RWPE2 (cell line): ENCODE results near the gene SLC45A1.

Source experiments
- ATAC-seq: fragments of 200-7000 bp; cut with Tn5 transposase; 3 replicates; pipeline ENCODE4 v1.9.1; 2021; ENCODE audit warnings: low read depth
- DNase-seq: peaks from one replicate; pipeline ENCODE4 v3.0.0-alpha.2; 2020; ENCODE audit warnings: low spot score
- H3K27ac ChIP-seq: fragments of 450-650 bp; 2 replicates; pipeline ENCODE4 v1.5.1; 2017; ENCODE audit warnings: mild to moderate bottlenecking; ENCODE audit not compliant: poor library complexity, severe bottlenecking
- H3K27me3 ChIP-seq: fragments of 250-450 bp; sonication (Bioruptor Pico); 2 replicates; pipeline ENCODE4 v1.5.1; 2021; ENCODE audit warnings: mild to moderate bottlenecking, moderate library complexity; ENCODE audit not compliant: insufficient read depth, poor library complexity, severe bottlenecking
- H3K36me3 ChIP-seq: fragments of 250-450 bp; sonication (Bioruptor Pico); 2 replicates; pipeline ENCODE4 v1.5.1; 2020; ENCODE audit warnings: low read depth, mild to moderate bottlenecking, moderate library complexity
- H3K4me1 ChIP-seq: fragments of 250-450 bp; sonication (Bioruptor Pico); 2 replicates; pipeline ENCODE4 v1.5.1; 2021; ENCODE audit warnings: mild to moderate bottlenecking, moderate library complexity; ENCODE audit not compliant: insufficient read depth, poor library complexity, severe bottlenecking
- H3K4me3 ChIP-seq: fragments of 250-450 bp; sonication (Bioruptor Pico); 2 replicates; pipeline ENCODE4 v1.5.1; 2021; ENCODE audit warnings: mild to moderate bottlenecking, moderate library complexity; ENCODE audit not compliant: severe bottlenecking
- H3K9me3 ChIP-seq: fragments of 250-450 bp; sonication (Bioruptor Pico); 2 replicates; pipeline ENCODE4 v1.5.1; 2021; ENCODE audit warnings: mild to moderate bottlenecking, moderate library complexity; ENCODE audit not compliant: severe bottlenecking
- TF ChIP-seq, protein P1 (sequence below): fragments of 450-650 bp; IDR thresholded peaks from one replicate; pipeline ENCODE4 v1.5.1; 2017; ENCODE audit warnings: mild to moderate bottlenecking, moderate library complexity; ENCODE audit not compliant: poor library complexity, severe bottlenecking

The SLC45A1 gene

DNA sequence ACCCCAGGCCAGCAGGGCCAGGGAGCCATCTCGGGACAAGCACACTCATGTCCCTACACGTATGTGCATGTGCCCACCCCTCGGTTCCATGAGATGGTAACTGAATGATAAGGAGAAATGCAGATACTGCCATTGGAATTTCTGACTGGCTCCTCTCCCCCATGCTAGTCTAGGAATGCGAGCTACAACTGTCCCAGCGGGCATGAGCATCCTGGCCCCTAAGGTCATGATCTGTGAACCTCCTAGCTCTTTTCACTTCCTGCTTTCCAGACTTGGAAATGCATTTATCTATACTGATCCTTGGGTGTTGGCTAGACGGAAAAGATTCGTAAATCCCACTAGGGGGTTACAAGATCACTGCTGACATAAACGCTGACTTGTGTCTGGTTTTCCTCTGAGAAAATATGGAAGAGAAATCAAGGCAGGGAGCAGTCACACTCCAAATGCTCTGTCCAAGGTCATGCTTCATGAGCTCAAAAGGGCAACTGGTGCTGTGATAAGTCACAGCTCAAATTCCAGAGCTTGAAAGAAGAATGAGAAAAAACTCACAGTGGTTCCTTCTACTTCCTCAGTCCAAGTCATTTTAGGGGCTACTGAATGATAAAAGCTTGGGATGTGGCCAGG, 49.8 kb downstream of the SLC45A1 start:
- ATAC-seq (no peak), DNase-seq (no peak)
- H3K27me3 ChIP-seq = no peaks in the 10 kb centered on the region
- peaks cover 18% of the 10 kb centered on the region; the same call in 1 of the 2 replicates for H3K36me3 ChIP-seq
- no peaks in the 10 kb centered on the region for H3K9me3 ChIP-seq
- TF ChIP-seq, protein P1, sequence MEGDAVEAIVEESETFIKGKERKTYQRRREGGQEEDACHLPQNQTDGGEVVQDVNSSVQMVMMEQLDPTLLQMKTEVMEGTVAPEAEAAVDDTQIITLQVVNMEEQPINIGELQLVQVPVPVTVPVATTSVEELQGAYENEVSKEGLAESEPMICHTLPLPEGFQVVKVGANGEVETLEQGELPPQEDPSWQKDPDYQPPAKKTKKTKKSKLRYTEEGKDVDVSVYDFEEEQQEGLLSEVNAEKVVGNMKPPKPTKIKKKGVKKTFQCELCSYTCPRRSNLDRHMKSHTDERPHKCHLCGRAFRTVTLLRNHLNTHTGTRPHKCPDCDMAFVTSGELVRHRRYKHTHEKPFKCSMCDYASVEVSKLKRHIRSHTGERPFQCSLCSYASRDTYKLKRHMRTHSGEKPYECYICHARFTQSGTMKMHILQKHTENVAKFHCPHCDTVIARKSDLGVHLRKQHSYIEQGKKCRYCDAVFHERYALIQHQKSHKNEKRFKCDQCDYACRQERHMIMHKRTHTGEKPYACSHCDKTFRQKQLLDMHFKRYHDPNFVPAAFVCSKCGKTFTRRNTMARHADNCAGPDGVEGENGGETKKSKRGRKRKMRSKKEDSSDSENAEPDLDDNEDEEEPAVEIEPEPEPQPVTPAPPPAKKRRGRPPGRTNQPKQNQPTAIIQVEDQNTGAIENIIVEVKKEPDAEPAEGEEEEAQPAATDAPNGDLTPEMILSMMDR = no peak
- no peak overlapping the region for H3K27ac ChIP-seq
- H3K4me1 ChIP-seq = no peaks in the 10 kb centered on the region
- no peak overlapping the region for H3K4me3 ChIP-seq

DNA sequence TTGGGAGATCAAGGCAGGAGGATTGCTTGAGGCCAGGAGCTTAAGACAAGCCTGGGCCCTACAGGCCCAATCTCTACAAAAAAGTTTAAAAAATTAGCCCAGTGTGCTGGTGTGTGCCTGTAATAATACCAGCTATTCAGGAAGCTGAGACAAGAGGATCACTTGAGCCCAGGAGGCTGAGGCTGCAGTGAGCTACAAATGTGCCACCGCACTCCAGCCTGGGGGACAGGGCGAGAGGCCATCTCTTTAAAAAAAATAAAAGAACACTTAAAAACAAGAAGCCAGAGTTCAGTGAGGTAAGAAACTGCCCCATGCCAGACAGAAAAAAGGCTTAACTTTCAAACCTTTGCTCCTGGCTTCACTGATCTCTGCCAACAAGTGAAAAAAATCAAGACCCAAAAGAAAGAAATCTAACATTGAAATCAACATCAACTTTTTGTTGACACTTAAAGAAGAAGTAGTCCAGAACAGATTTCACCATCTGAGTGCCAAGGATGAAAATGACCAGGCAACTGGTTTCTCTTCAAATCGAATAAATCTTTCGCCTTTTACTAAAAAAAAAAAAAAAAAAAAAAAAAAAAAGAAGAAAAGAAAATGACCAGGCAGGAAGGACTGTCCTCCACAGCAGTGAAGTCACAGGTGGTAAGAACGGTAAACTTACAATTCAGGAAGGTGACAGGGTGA, 51.2 kb downstream of the SLC45A1 start:
- DNase-seq = no peak

DNA sequence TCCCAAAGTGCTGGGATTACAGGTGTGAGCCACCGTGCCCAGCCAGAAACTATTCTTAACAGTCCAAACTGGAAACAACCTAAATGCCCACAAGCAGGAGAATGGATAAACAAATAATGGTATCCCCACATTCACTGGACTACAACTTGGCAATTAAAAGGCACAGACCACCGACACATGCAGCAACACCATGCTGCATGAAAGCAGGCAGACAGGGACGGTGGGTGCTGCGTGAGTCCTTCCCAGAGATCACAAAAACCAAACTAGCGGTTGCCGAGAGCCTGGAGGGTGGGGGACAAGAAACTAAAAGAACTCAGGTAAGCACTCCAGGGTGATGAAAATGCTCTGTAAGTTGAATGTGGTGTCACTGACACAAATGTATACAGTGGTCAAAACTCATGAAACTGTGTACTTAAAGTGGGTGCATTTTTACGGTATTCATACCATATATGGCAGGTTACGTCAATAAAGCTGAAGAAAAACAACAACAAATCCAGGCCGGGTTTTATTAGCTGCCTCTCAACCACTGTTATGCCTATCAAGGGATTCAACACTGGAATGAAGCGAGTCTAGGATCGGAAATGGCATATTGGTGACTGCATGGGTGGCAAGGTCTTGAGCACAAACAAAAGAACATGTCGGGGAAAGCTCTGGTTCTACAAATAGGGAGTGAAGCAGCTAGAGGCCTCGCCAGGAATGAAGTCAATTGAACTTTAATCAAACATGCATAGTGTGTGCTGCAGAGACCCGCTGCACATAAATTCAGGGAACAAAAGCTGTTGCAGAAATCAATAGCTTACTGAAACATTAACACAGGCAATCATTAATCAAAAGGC, 52.4 kb downstream of the SLC45A1 start:
- 0 out of 2 replicates have a peak, but pooled peaks cover 6% of the 10 kb centered on the region for H3K36me3 ChIP-seq
- TF ChIP-seq, protein P1 = no peak
- no peak overlapping the region for H3K27ac ChIP-seq
- no peaks in the 10 kb centered on the region for H3K27me3 ChIP-seq
- ATAC-seq (no peak), DNase-seq (no peak)
- H3K4me3 ChIP-seq = no peak overlapping the region
- no peaks in the 10 kb centered on the region for H3K4me1 ChIP-seq
- H3K9me3 ChIP-seq = no peaks in the 10 kb centered on the region

More for the DNA sequence above, 51.2 kb downstream of the SLC45A1 start:
- Histone ChIP-seq H3K27me3 (no peaks in the 10 kb centered on the region), H3K9me3 (no peaks in the 10 kb centered on the region), H3K36me3 (0 out of 2 replicates have a peak, but pooled peaks cover 6% of the 10 kb centered on the region), H3K4me1 (no peaks in the 10 kb centered on the region), H3K27ac (no peak overlapping the region), H3K4me3 (no peak overlapping the region)
- TF ChIP-seq, protein P1 = no peak
- no peak for ATAC-seq

DNA sequence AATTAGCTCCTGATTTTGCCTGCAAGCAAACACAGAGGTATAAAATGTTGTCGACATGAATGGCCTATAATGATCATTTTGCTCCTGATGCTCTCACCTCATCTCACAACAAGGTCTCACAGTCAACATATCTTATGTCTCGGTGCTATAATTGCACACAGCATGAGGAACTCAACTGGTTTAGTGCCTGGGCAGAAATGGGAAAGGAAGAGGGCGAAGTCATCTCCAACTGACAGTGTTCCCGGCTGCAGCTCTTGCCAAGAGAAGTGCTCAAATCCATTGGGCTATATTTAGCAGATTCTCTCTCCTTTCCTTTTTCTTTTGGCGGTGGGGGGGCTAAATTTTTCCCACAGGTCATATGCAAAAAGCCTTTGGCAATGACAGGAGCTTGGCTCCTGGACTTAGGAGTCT, 53.0 kb downstream of the SLC45A1 start:
- ATAC-seq = no peak
- Histone ChIP-seq H3K4me1 (no peaks in the 10 kb centered on the region), H3K36me3 (0 out of 2 replicates have a peak, but pooled peaks cover 2% of the 10 kb centered on the region), H3K27me3 (no peaks in the 10 kb centered on the region), H3K9me3 (no peaks in the 10 kb centered on the region), H3K27ac (no peak overlapping the region), H3K4me3 (no peak overlapping the region)
- no peak for DNase-seq
- TF ChIP-seq, protein P1 = no peak
